ENCODE results near the gene P3H1. TPM values are rescaled to one million over a fixed set of nuclear protein-coding genes. Genes with fewer than 3 reads are reported as not detected.

The P3H1 gene
- total RNA-seq, 1 experiment from 2014 or later, result 47.1 TPM

GRCh38 chr1:42765269-42765668 lies 1.6 kb downstream of the P3H1 start:
- Histone ChIP-seq H3T11ph (ENCODE audit: low read length) (no peak overlapping the region), H3K56ac (ENCODE audit: insufficient read length, low read depth, low read length) (no peak overlapping the region), H3K18ac (ENCODE audit: insufficient read length, low read depth, low read length) (no peak overlapping the region), H3K9ac (ENCODE audit: extremely low read depth, insufficient read length, low read length) (peak overlapping the region; percentile 71), H2BK15ac (ENCODE audit: low read depth, low read length) (no peak overlapping the region), H3K79me1 (ENCODE audit: insufficient read depth, low read depth, low read length, poor library complexity, severe bottlenecking) (no peaks in the 10 kb centered on the region), H3K14ac (ENCODE audit: insufficient read depth, low read length) (no peak overlapping the region), H2AFZ (ENCODE audit: low read length) (no peak overlapping the region), H3K27ac (ENCODE audit: insufficient read length, low read depth, low read length) (no peak overlapping the region), H4K5ac (ENCODE audit: insufficient read length, low read depth, low read length) (no peak overlapping the region), H3K23me2 (ENCODE audit: insufficient read length, low read depth, low read length, poor library complexity, severe bottlenecking) (peaks cover 7% of the 10 kb centered on the region), H3K9me3 (ENCODE audit: control insufficient read depth, low read depth, low read length) (no peaks in the 10 kb centered on the region), H2BK120ac (ENCODE audit: low read depth, low read length, poor library complexity, severe bottlenecking) (no peak overlapping the region), H2BK5ac (ENCODE audit: insufficient read length, low read length) (no peak overlapping the region), H3K4me2 (ENCODE audit: insufficient read depth, insufficient read length, low read length) (peak overlapping the region; percentile 95), H2BK20ac (ENCODE audit: low read depth, low read length, poor library complexity, severe bottlenecking) (no peak overlapping the region), H4K20me1 (ENCODE audit: control insufficient read depth, insufficient read depth, insufficient read length) (no peaks in the 10 kb centered on the region), H2AK5ac (ENCODE audit: insufficient read length, low read length) (no peak overlapping the region), H3K79me2 (ENCODE audit: insufficient read depth, low read length) (0 out of 2 replicates have a peak, but pooled peaks cover 3% of the 10 kb centered on the region), H3K23ac (ENCODE audit: insufficient read length, low read depth, low read length) (no peak overlapping the region), H4K91ac (ENCODE audit: insufficient read length, low read depth, low read length) (no peak overlapping the region), H3K4ac (ENCODE audit: low read depth, low read length) (no peak overlapping the region), H2BK12ac (ENCODE audit: insufficient read length, low read depth, low read length) (no peak overlapping the region), H3K4me1 (ENCODE audit: insufficient read depth, low read length) (no peaks in the 10 kb centered on the region), H3K27me3 (ENCODE audit: insufficient read depth, low read length) (no peaks in the 10 kb centered on the region), H4K8ac (replicated peaks; ENCODE audit: insufficient read length, low read depth, low read length) (no peak overlapping the region)
- WGBS (ENCODE audit: extremely low coverage, insufficient read length, low lambda C conversion rate), result no CpG with 5 or more reads among the region's 7 CpGs
- TF ChIP-seq CTCF (conservative IDR thresholded peaks at IDR 0.05), result no peak
- Mint-ChIP-seq H3K36me3 (ENCODE audit: insufficient read depth in 1 of 3, low read depth in 3 of 3) (peaks cover 4 to 28% (median 21%) of the 10 kb centered on the region in 3 experiments; a peak in 5 of 7 replicates), H3K27me3 (ENCODE audit: low read depth) (no peaks in the 10 kb centered on the region), H3K9me3 (no peaks in the 10 kb centered on the region), H3K4me1 (peaks cover 8 to 9% of the 10 kb centered on the region in 2 experiments), H3K4me3 (no peak overlapping the region), H3K27ac (no peak overlapping the region)
- DNase-seq, result no peak

Data from H9 (cell line).